Measurements from ENCODE around the gene SMIM22. TPM values are rescaled to one million over a fixed set of nuclear protein-coding genes. Genes with fewer than 3 reads are reported as not detected.

The SMIM22 gene
- total RNA-seq, 6 donors from 2014 or later, result 5.2 to 71.0 (median 36.6) TPM

GRCh38 chr16:4776141-4776705 lies 18.9 kb upstream of the SMIM22 start:
- 88 to 92% methylated on average over 2 of the region's 2 CpGs for WGBS, 2 donors
- Histone ChIP-seq H3K9me3 (no peaks in the 10 kb centered on the region), H3K27me3 (no peaks in the 10 kb centered on the region), H3K27ac (no peak overlapping the region), H3K4me1 (no peaks in the 10 kb centered on the region), H3K4me3 (no peak overlapping the region), H3K36me3 (no peaks in the 10 kb centered on the region)
- TF ChIP-seq POLR2A (IDR thresholded peaks at IDR 0.05), result no peak
- no peak for TF ChIP-seq EP300 (IDR thresholded peaks at IDR 0.05)
- TF ChIP-seq, protein P1, sequence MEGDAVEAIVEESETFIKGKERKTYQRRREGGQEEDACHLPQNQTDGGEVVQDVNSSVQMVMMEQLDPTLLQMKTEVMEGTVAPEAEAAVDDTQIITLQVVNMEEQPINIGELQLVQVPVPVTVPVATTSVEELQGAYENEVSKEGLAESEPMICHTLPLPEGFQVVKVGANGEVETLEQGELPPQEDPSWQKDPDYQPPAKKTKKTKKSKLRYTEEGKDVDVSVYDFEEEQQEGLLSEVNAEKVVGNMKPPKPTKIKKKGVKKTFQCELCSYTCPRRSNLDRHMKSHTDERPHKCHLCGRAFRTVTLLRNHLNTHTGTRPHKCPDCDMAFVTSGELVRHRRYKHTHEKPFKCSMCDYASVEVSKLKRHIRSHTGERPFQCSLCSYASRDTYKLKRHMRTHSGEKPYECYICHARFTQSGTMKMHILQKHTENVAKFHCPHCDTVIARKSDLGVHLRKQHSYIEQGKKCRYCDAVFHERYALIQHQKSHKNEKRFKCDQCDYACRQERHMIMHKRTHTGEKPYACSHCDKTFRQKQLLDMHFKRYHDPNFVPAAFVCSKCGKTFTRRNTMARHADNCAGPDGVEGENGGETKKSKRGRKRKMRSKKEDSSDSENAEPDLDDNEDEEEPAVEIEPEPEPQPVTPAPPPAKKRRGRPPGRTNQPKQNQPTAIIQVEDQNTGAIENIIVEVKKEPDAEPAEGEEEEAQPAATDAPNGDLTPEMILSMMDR (IDR thresholded peaks at IDR 0.05), result no peak
- TF ChIP-seq POLR2AphosphoS5 (IDR thresholded peaks at IDR 0.05), result no peak
- ATAC-seq (ENCODE audit: low FRiP score in 2 of 2), result no peak
- DNase-seq, result no peak

DNA sequence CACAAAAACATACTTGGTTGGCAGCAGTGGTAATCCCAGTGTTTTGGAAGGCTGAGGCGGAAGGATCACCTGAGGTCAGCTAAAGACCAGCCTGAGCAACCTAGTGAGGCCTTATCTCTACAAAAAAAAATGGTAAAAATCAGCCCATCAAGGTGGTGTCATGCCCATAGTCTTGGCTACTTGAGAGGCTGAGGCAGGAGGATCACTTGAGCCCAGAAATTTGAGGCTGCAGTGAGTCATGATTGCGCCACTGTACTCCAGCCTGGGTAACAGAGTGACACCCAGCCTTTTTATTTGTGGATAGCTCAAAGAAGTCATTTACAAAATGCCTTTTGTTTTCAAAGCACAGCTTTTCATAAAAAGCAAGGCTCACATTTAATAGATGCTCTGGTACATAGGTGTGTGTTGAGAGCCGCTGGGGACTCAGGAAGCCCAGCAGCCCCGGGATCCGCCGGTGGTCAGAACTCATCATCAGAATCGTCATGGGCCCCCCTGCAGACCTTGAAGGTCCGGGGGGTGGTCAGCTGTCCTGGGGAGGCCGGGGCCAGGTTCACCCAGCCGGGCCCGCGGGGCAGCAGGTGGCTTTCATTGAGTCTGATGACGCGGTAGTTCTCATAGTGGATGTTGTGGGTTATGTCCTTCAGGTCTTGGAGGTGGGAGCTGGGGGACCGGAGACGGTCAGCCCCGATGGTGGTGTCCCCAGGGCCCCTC lies 17.7 kb upstream of the SMIM22 start:
- H3K27ac ChIP-seq, result no peak overlapping the region
- WGBS, 2 donors, result 88 to 94% methylated on average over 2 to 17 of the region's 17 CpGs
- DNase-seq (peak in 1 of 2 donors; percentile 62), ATAC-seq (ENCODE audit: low FRiP score in 2 of 2) (no peak)
- H3K27me3 ChIP-seq, result no peaks in the 10 kb centered on the region
- no peak overlapping the region for H3K4me3 ChIP-seq
- no peaks in the 10 kb centered on the region for H3K9me3 ChIP-seq
- H3K4me1 ChIP-seq, result no peaks in the 10 kb centered on the region
- TF ChIP-seq POLR2AphosphoS5 (IDR thresholded peaks at IDR 0.05), result no peak
- TF ChIP-seq EP300 (IDR thresholded peaks at IDR 0.05), result no peak
- TF ChIP-seq POLR2A (IDR thresholded peaks at IDR 0.05), result no peak
- TF ChIP-seq, protein P1 (IDR thresholded peaks at IDR 0.05), result no peak
- no peaks in the 10 kb centered on the region for H3K36me3 ChIP-seq

- DNase-seq (no peak), ATAC-seq (ENCODE audit: low FRiP score in 2 of 2) (no peak)
- Histone ChIP-seq H3K27ac (no peak overlapping the region), H3K27me3 (no peaks in the 10 kb centered on the region), H3K36me3 (no peaks in the 10 kb centered on the region), H3K9me3 (no peaks in the 10 kb centered on the region), H3K4me1 (no peaks in the 10 kb centered on the region), H3K4me3 (no peak overlapping the region)
- WGBS, 2 donors, result 85 to 91% methylated on average over 4 to 5 of the region's 5 CpGs
- no peak for TF ChIP-seq POLR2AphosphoS5 (IDR thresholded peaks at IDR 0.05)
- no peak for TF ChIP-seq POLR2A (IDR thresholded peaks at IDR 0.05)
- TF ChIP-seq, protein P1 (IDR thresholded peaks at IDR 0.05), result no peak
These were observed 17.1 kb upstream of the SMIM22 start for GRCh38 chr16:4778050-4778392.

GRCh38 chr16:4780235-4780634 lies 14.9 kb upstream of the SMIM22 start:
- H3K27me3 ChIP-seq, result no peaks in the 10 kb centered on the region
- no peaks in the 10 kb centered on the region for H3K4me1 ChIP-seq
- H3K36me3 ChIP-seq, result no peaks in the 10 kb centered on the region
- ATAC-seq (ENCODE audit: low FRiP score in 2 of 2) (no peak), DNase-seq (no peak)
- no peak overlapping the region for H3K27ac ChIP-seq
- TF ChIP-seq EP300 (IDR thresholded peaks at IDR 0.05) (no peak), POLR2AphosphoS5 (IDR thresholded peaks at IDR 0.05) (no peak), POLR2A (IDR thresholded peaks at IDR 0.05) (no peak)
- TF ChIP-seq, protein P1 (IDR thresholded peaks at IDR 0.05), result no peak
- 83 to 91% methylated on average over 4 of the region's 4 CpGs for WGBS, 2 donors
- no peak overlapping the region for H3K4me3 ChIP-seq
- no peaks in the 10 kb centered on the region for H3K9me3 ChIP-seq

Measured in upper lobe of left lung (tissue), 6 donors.